CD4-positive, alpha-beta T cell (primary cell): ENCODE measurements around the gene CUL7. TPM values are rescaled to one million over a fixed set of nuclear protein-coding genes. Genes with fewer than 3 reads are reported as not detected.
A peak's percentile ranks its signal among the peaks of the same experiment; 100 is the strongest.

Experiments used
- ATAC-seq: fragments of 200-7000 bp; cut with Tn5 transposase; one replicate; pipeline ENCODE4 v1.10.0; 2022; ENCODE audit warnings: mild to moderate bottlenecking; ENCODE audit not compliant: poor library complexity
- CTCF ChIA-PET: fragments of 350-600 bp; sonication (Branson Sonifier 250); formaldehyde crosslinking; loops from one replicate; lab custom pipeline; 2021; ENCODE audit warnings: antibody characterized with exemption, inconsistent platforms; lab: Charles Lee
- POLR2A ChIA-PET: fragments of 350-600 bp; sonication (Branson Sonifier 250); formaldehyde crosslinking; loops from one replicate; lab custom pipeline; 2021; ENCODE audit warnings: antibody characterized with exemption, inconsistent platforms; lab: Charles Lee
- DNase-seq, 14 experiments: peaks; one replicate each; pipeline ENCODE4 v3.0.0-alpha.2; 2013 to 2020; ENCODE audit warnings: mixed read lengths in 2 of 14
- H3K27ac ChIP-seq, 2 donors: one replicate each; pipeline versions ENCODE4 v1.5.1 to v1.7.0; 2013; ENCODE audit warnings: low read length in 2 of 2, low read depth in 1 of 2, mild to moderate bottlenecking in 1 of 2
- H3K27me3 ChIP-seq, 2 experiments: 1 replicate in 1 of 2; 2 replicates in 1 of 2; pipeline versions ENCODE4 v1.6.1 to v1.7.0; 2013; ENCODE audit warnings: low read length in 2 of 2, control low read depth in 1 of 2, mild to moderate bottlenecking in 1 of 2, moderate library complexity in 1 of 2; ENCODE audit not compliant: insufficient read depth in 2 of 2, control insufficient read depth in 1 of 2
- H3K36me3 ChIP-seq: one replicate; pipeline ENCODE4 v1.6.1; 2013; ENCODE audit warnings: low read length, control low read depth; ENCODE audit not compliant: insufficient read depth
- H3K4me1 ChIP-seq: one replicate; pipeline ENCODE4 v1.6.1; 2013; ENCODE audit warnings: low read length, control low read depth; ENCODE audit not compliant: insufficient read depth
- H3K4me3 ChIP-seq: one replicate; pipeline ENCODE4 v1.5.1; 2013; ENCODE audit warnings: mild to moderate bottlenecking, low read length, moderate library complexity
- H3K9me3 ChIP-seq, 2 experiments: 1 replicate in 1 of 2; 2 replicates in 1 of 2; pipeline versions ENCODE4 v1.6.1 to v1.7.0; 2013; ENCODE audit warnings: low read length in 2 of 2, mild to moderate bottlenecking in 2 of 2, control low read depth in 1 of 2, moderate library complexity in 1 of 2; ENCODE audit not compliant: control insufficient read depth in 1 of 2, insufficient read depth in 1 of 2
- H3K27ac Mint-ChIP-seq: one replicate; pipeline ENCODE4 v1.8.0; 2020; ENCODE audit warnings: mixed read lengths
- H3K27me3 Mint-ChIP-seq: one replicate; pipeline ENCODE4 v1.8.0; 2021; ENCODE audit warnings: mixed read lengths
- H3K36me3 Mint-ChIP-seq: one replicate; pipeline ENCODE4 v1.8.0; 2021; ENCODE audit warnings: low read depth, mixed read lengths
- H3K4me1 Mint-ChIP-seq: one replicate; pipeline ENCODE4 v1.8.0; 2021; ENCODE audit warnings: low read depth, mixed read lengths
- H3K4me3 Mint-ChIP-seq: one replicate; pipeline ENCODE4 v1.8.0; 2020; ENCODE audit warnings: mild to moderate bottlenecking, mixed read lengths
- H3K9me3 Mint-ChIP-seq: one replicate; pipeline ENCODE4 v1.8.0; 2020; ENCODE audit warnings: mixed read lengths
- CTCF ChIP-seq: fragments of 200-600 bp; IDR thresholded peaks from one replicate; pipeline ENCODE4 v1.8.0; 2022; ENCODE audit warnings: antibody characterized with exemption, mild to moderate bottlenecking
- intact Hi-C, 2 experiments: fragments of 100-400 bp; cut with DNase I in 1 of 2; cut with micrococcal nuclease in 1 of 2; formaldehyde crosslinking; loops; one replicate each; pipeline versions ENCODE4 v1.15.1 to v1.9.0; 2023 to 2025; cut with DNase I, micrococcal nuclease
- total RNA-seq, 174 experiments: library from RNA in 2 of 174; stranded (reverse) in 2 of 174; gene quantifications; one replicate each; pipeline ENCODE4 v1.2.3 and lab custom pipeline; 2021 to 2026

Gene CUL7
- total RNA-seq, 2 experiments from 2014 or later = 5.9 to 6.9 TPM

- H3K9me3 Mint-ChIP-seq = no peaks in the 10 kb centered on the region
- H3K4me3 Mint-ChIP-seq = peak overlapping the region; percentile 32
- intact Hi-C loops = no loop called here
- H3K27me3 Mint-ChIP-seq = no peaks in the 10 kb centered on the region
- ChIA-PET CTCF (no interaction called here), POLR2A (no interaction called here)
- no peaks in the 10 kb centered on the region for H3K9me3 ChIP-seq
- no peak for ATAC-seq
- peaks cover 30% of the 10 kb centered on the region for H3K36me3 ChIP-seq
- no peak for DNase-seq
- peak overlapping the region; percentile 96 for H3K27ac Mint-ChIP-seq
- no peak overlapping the region for H3K4me3 ChIP-seq
- no peaks in the 10 kb centered on the region for H3K27me3 ChIP-seq
- peaks cover 26% of the 10 kb centered on the region for H3K4me1 ChIP-seq
- H3K4me1 Mint-ChIP-seq = peaks cover 38% of the 10 kb centered on the region
- H3K27ac ChIP-seq = no peak overlapping the region
- peaks cover 66% of the 10 kb centered on the region for H3K36me3 Mint-ChIP-seq
- TF ChIP-seq CTCF = no peak
These were observed 8.2 kb upstream of the CUL7 start for GRCh38 chr6:43061861-43062260.

GRCh38 chr6:43060755-43061633, 7.3 kb upstream of the CUL7 start:
- no peak for ATAC-seq
- ChIA-PET CTCF (interaction anchor here (1.4 kb wide), 1 partner anchor 83 kb away, joined by 4 read pairs; no protein-coding TSS in a partner anchor), POLR2A (interaction anchor here (1.5 kb wide), 1 partner anchor 131 kb away, joined by 6 read pairs; the partner anchor contains the start of gene CNPY3)
- peaks cover 61% of the 10 kb centered on the region for H3K36me3 Mint-ChIP-seq
- DNase-seq = no peak
- Histone ChIP-seq H3K4me1 (peaks cover 26% of the 10 kb centered on the region), H3K9me3 (no peaks in the 10 kb centered on the region), H3K4me3 (no peak overlapping the region), H3K27ac (no peak overlapping the region), H3K36me3 (peaks cover 30% of the 10 kb centered on the region), H3K27me3 (no peaks in the 10 kb centered on the region)
- no peaks in the 10 kb centered on the region for H3K9me3 Mint-ChIP-seq
- intact Hi-C loops = no loop called here
- TF ChIP-seq CTCF = no peak
- no peaks in the 10 kb centered on the region for H3K27me3 Mint-ChIP-seq
- peak overlapping the region; percentile 96 for H3K27ac Mint-ChIP-seq
- H3K4me3 Mint-ChIP-seq = peak overlapping the region; percentile 91
- peaks cover 42% of the 10 kb centered on the region for H3K4me1 Mint-ChIP-seq

DNA sequence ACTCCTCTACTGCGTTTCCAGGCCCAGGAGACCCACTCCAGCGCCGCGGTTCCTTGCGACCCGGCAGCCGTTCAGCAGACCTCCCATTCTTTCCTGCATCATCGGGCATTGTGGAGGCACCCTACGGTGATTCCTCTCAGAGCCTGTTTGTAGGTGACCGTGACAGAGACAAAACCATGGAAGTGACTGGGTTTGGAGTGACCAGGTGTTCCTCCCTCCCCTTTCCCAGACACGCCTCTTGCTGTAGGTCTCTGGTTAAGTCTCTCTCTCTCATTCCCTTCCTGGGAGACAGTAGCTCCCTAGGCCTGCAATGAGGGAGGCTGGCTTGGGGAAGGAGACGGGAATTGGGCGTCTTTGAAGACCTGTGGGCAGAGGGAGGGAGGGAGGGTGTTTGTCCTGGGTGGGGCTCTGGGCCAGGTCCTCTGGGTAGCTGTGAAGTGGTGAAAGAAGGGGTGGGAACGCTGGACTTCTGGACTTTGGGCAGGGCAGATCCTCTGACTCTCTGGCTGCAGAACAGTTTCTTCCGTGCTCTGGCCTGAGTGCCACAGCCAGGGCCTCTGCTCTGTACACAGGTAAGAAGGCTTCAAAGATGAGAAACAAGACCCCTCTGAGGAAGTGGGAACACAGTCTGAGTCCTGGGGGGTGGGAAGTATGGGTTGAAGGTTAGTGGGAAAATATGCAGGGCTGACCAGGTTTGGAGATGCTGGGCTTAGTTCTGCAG, 6.5 kb upstream of the CUL7 start:
- ChIA-PET POLR2A (interaction anchor here (1.0 to 2.2 kb wide), 10 partner anchors 16 to 313 kb away, joined by 3 to 31 read pairs (median 12); partner anchors contain the start of genes CNPY3, KLHDC3, MEA1 and PEX6), CTCF (interaction anchor here (1.4 kb wide), 1 partner anchor 83 kb away, joined by 4 read pairs; no protein-coding TSS in a partner anchor)
- ATAC-seq = no peak
- Mint-ChIP-seq H3K27ac (peak overlapping the region; percentile 96), H3K4me3 (peak overlapping the region; percentile 91), H3K4me1 (peaks cover 49% of the 10 kb centered on the region), H3K36me3 (peaks cover 63% of the 10 kb centered on the region), H3K9me3 (no peaks in the 10 kb centered on the region), H3K27me3 (no peaks in the 10 kb centered on the region)
- TF ChIP-seq CTCF = no peak
- Histone ChIP-seq H3K9me3 (no peaks in the 10 kb centered on the region), H3K4me3 (peak overlapping the region; percentile 89), H3K4me1 (peaks cover 26% of the 10 kb centered on the region), H3K27me3 (no peaks in the 10 kb centered on the region), H3K27ac (peak overlapping the region; percentile 85 to 95), H3K36me3 (peaks cover 31% of the 10 kb centered on the region)
- no peak for DNase-seq
- intact Hi-C loops = no loop called here
